GM23338 (cell line): ENCODE measurements around the gene CEP70. TPM values are rescaled to one million over a fixed set of nuclear protein-coding genes. Genes with fewer than 3 reads are reported as not detected.

Experiments
- ATAC-seq: fragments of 200-7000 bp; cut with Tn5 transposase; 3 replicates; pipeline ENCODE4 v1.9.1; 2020
- DNase-seq: peaks from one replicate; pipeline ENCODE4 v3.0.0-alpha.2; 2015; ENCODE audit warnings: low spot score
- H2AFZ ChIP-seq: fragments of 200-600 bp; sonication (generic); 2 replicates; pipeline ENCODE4 v1.8.0; 2016; ENCODE audit warnings: antibody characterized with exemption, mild to moderate bottlenecking, moderate library complexity
- H3F3A ChIP-seq: fragments of 200-600 bp; sonication (generic); replicated peaks from 2 replicates; pipeline ENCODE4 v1.8.0; 2017; ENCODE audit warnings: antibody characterized with exemption, mixed run types, low read depth
- H3K27ac ChIP-seq: fragments of 200-600 bp; sonication (generic); 2 replicates; pipeline ENCODE4 v1.6.1; 2016; ENCODE audit warnings: low read depth
- H3K27me3 ChIP-seq: fragments of 200-600 bp; sonication (generic); 2 replicates; pipeline ENCODE4 v1.8.0; 2016; ENCODE audit warnings: mild to moderate bottlenecking, mixed run types, moderate library complexity; ENCODE audit not compliant: insufficient read depth
- H3K36me3 ChIP-seq: fragments of 200-600 bp; sonication (generic); 2 replicates; pipeline ENCODE4 v1.8.0; 2016; ENCODE audit warnings: mild to moderate bottlenecking; ENCODE audit not compliant: insufficient read depth
- H3K4me1 ChIP-seq: fragments of 200-600 bp; sonication (generic); 2 replicates; pipeline ENCODE4 v1.8.0; 2016; ENCODE audit warnings: mild to moderate bottlenecking, moderate library complexity; ENCODE audit not compliant: insufficient read depth
- H3K4me2 ChIP-seq: fragments of 200-600 bp; sonication (generic); 2 replicates; pipeline ENCODE4 v1.7.1; 2017; ENCODE audit warnings: mixed run types
- H3K4me3 ChIP-seq: fragments of 200-600 bp; sonication (generic); 2 replicates; pipeline ENCODE4 v1.6.1; 2016; ENCODE audit warnings: mixed run types
- H3K79me2 ChIP-seq: fragments of 200-600 bp; sonication (generic); replicated peaks from 2 replicates; pipeline ENCODE4 v1.8.0; 2017; ENCODE audit warnings: mild to moderate bottlenecking; ENCODE audit not compliant: insufficient read depth
- H3K9me2 ChIP-seq: fragments of 200-600 bp; sonication (generic); 2 replicates; pipeline ENCODE4 v1.8.0; 2017; ENCODE audit not compliant: insufficient read depth
- H4K20me1 ChIP-seq: fragments of 200-600 bp; sonication (generic); replicated peaks from 2 replicates; pipeline ENCODE4 v1.8.0; 2017; ENCODE audit warnings: mild to moderate bottlenecking; ENCODE audit not compliant: insufficient read depth
- H3K27ac Mint-ChIP-seq: 2 replicates; pipeline ENCODE4 v1.8.0; 2020; ENCODE audit warnings: inconsistent platforms, mild to moderate bottlenecking, moderate library complexity, mixed read lengths
- H3K27me3 Mint-ChIP-seq: 3 replicates; pipeline ENCODE4 v1.8.0; 2022; ENCODE audit warnings: low read depth, mild to moderate bottlenecking, moderate library complexity, mixed read lengths, inconsistent platforms; ENCODE audit not compliant: insufficient read depth, poor library complexity
- H3K36me3 Mint-ChIP-seq: 3 replicates; pipeline ENCODE4 v1.8.0; 2021; ENCODE audit warnings: low read depth, mild to moderate bottlenecking, inconsistent platforms, moderate library complexity, mixed read lengths
- H3K4me1 Mint-ChIP-seq: 3 replicates; pipeline ENCODE4 v1.8.0; 2020; ENCODE audit warnings: mild to moderate bottlenecking, inconsistent platforms, mixed read lengths
- H3K4me3 Mint-ChIP-seq: 3 replicates; pipeline ENCODE4 v1.8.0; 2021; ENCODE audit warnings: moderate library complexity, mild to moderate bottlenecking, inconsistent platforms, mixed read lengths
- H3K9me3 Mint-ChIP-seq: 3 replicates; pipeline ENCODE4 v1.8.0; 2020; ENCODE audit warnings: moderate library complexity, mild to moderate bottlenecking, inconsistent platforms, mixed read lengths
- CREB1 ChIP-seq: fragments of 250-450 bp; sonication (Bioruptor Pico); IDR thresholded peaks from 2 replicates; pipeline ENCODE4 v1.5.0; 2020; ENCODE audit warnings: low read depth, mild to moderate bottlenecking, moderate library complexity
- EZH2 ChIP-seq: fragments of 200-600 bp; sonication (generic); IDR thresholded peaks from one replicate; pipeline ENCODE4 v1.8.0; 2017; ENCODE audit warnings: antibody characterized with exemption, mild to moderate bottlenecking, low read depth; ENCODE audit not compliant: unreplicated experiment
- JUNB ChIP-seq: IDR thresholded peaks from one replicate; pipeline ENCODE4 v1.6.1; 2016; ENCODE audit warnings: antibody characterized with exemption; ENCODE audit not compliant: unreplicated experiment
- NANOG ChIP-seq: IDR thresholded peaks from 2 replicates; pipeline ENCODE4 v1.6.1; 2016; ENCODE audit warnings: antibody characterized with exemption, borderline replicate concordance
- POLR2AphosphoS5 ChIP-seq: IDR thresholded peaks from 2 replicates; pipeline ENCODE4 v1.6.1; 2016; ENCODE audit warnings: antibody characterized with exemption, low read depth
- REST ChIP-seq: IDR thresholded peaks from one replicate; pipeline ENCODE4 v1.6.1; 2018; ENCODE audit warnings: antibody characterized with exemption; ENCODE audit not compliant: unreplicated experiment
- STAT1 ChIP-seq: IDR thresholded peaks from one replicate; pipeline ENCODE4 v1.6.1; 2016; ENCODE audit warnings: antibody characterized with exemption; ENCODE audit not compliant: unreplicated experiment
- ZNF114 ChIP-seq: fragments of 250-450 bp; sonication (Bioruptor Pico); IDR thresholded peaks from 2 replicates; pipeline ENCODE4 v1.5.0; 2020; ENCODE audit warnings: mild to moderate bottlenecking, moderate library complexity
- ZNF331 ChIP-seq: fragments of 250-450 bp; sonication (Bioruptor Pico); IDR thresholded peaks from 2 replicates; pipeline ENCODE4 v1.5.0; 2020; ENCODE audit warnings: low read depth, mild to moderate bottlenecking, moderate library complexity
- polyA plus RNA-seq: library from polyadenylated mRNA; unstranded; fragments of >200 nt; fragmentation: Nextera tagmentation; extraction: Ambion mirVana; gene quantifications from 2 replicates; pipeline ENCODE4 v1.2.1, GENCODE V29; 2016
- total RNA-seq: library from RNA; depleted of rRNA; stranded (reverse); fragments of >200 nt; shearing (Covaris generic); gene quantifications from 2 replicates; pipeline ENCODE4 v1.2.3, GENCODE V29; 2014
- TF ChIP-seq, protein P1 (sequence below): IDR thresholded peaks from 2 replicates; pipeline ENCODE4 v1.6.1; 2016; ENCODE audit warnings: antibody characterized with exemption
- TF ChIP-seq, protein P2 (sequence below), 2 experiments: fragments of 200-600 bp in 1 of 2; sonication (generic) in 1 of 2; conservative IDR thresholded peaks; 2 replicates each; pipeline versions ENCODE4 v1.5.1 to v1.6.1; 2016 to 2017; ENCODE audit warnings: antibody characterized with exemption in 2 of 2, low read depth in 2 of 2, mild to moderate bottlenecking in 2 of 2, moderate library complexity in 1 of 2
- TF ChIP-seq, protein P3 (sequence below): fragments of 250-450 bp; sonication (Bioruptor Pico); IDR thresholded peaks from 2 replicates; pipeline ENCODE4 v1.5.0; 2020; ENCODE audit warnings: mild to moderate bottlenecking, moderate library complexity

Gene CEP70
- total and polyA plus RNA-seq, 2 experiments from 2014 or later = 28.8 to 31.4 TPM

DNA sequence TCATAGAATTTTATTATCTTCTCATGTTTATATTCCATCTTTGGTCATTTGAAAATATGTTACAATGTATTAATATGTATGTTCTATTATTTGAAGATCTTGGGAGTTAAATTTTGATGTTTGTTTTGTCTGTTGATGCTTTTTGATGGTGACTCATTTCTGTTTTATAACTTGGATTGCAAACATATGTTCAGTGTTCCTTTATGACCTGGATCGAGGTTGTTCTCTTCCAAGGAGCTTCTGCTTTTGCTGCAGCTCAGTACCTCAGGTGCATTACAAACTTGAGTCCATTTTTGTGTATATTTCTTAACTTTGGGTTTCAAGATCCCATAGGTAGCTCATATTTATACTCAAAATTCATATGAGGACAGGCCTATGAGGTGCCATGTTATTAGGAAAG, 122.6 kb downstream of the CEP70 start (continued):
- TF ChIP-seq CREB1 (CRISPR knock-in tag) (no peak), ZNF331 (no peak), POLR2AphosphoS5 (no peak), NANOG (no peak), REST (no peak), JUNB (no peak)
- TF ChIP-seq, protein P1, sequence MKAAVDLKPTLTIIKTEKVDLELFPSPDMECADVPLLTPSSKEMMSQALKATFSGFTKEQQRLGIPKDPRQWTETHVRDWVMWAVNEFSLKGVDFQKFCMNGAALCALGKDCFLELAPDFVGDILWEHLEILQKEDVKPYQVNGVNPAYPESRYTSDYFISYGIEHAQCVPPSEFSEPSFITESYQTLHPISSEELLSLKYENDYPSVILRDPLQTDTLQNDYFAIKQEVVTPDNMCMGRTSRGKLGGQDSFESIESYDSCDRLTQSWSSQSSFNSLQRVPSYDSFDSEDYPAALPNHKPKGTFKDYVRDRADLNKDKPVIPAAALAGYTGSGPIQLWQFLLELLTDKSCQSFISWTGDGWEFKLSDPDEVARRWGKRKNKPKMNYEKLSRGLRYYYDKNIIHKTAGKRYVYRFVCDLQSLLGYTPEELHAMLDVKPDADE = no peak

- Mint-ChIP-seq H3K27ac (no peak overlapping the region), H3K4me1 (peaks cover 6% of the 10 kb centered on the region; the same call in 2 of the 3 replicates), H3K36me3 (no peaks in the 10 kb centered on the region; the same call in 2 of the 3 replicates), H3K9me3 (no peaks in the 10 kb centered on the region), H3K4me3 (no peak overlapping the region), H3K27me3 (no peaks in the 10 kb centered on the region)
- no peaks in the 10 kb centered on the region for H3K9me2 ChIP-seq
- 0 out of 2 replicates have a peak, but pooled peaks cover 3% of the 10 kb centered on the region for H4K20me1 ChIP-seq
- DNase-seq = no peak
- H3K36me3 ChIP-seq = no peaks in the 10 kb centered on the region
- H3K27ac ChIP-seq = no peak overlapping the region
- H2AFZ ChIP-seq = no peak overlapping the region
- H3K4me3 ChIP-seq = no peak overlapping the region
- no peaks in the 10 kb centered on the region for H3F3A ChIP-seq
- no peak overlapping the region for H3K4me2 ChIP-seq
- H3K27me3 ChIP-seq = no peaks in the 10 kb centered on the region
- ATAC-seq = no peak
- H3K79me2 ChIP-seq = no peaks in the 10 kb centered on the region
- H3K4me1 ChIP-seq = no peaks in the 10 kb centered on the region
- TF ChIP-seq CREB1 (CRISPR knock-in tag) (no peak), STAT1 (no peak), NANOG (no peak), EZH2 (no peak), ZNF114 (CRISPR knock-in tag) (no peak), JUNB (no peak), POLR2AphosphoS5 (no peak)
- TF ChIP-seq, protein P2, sequence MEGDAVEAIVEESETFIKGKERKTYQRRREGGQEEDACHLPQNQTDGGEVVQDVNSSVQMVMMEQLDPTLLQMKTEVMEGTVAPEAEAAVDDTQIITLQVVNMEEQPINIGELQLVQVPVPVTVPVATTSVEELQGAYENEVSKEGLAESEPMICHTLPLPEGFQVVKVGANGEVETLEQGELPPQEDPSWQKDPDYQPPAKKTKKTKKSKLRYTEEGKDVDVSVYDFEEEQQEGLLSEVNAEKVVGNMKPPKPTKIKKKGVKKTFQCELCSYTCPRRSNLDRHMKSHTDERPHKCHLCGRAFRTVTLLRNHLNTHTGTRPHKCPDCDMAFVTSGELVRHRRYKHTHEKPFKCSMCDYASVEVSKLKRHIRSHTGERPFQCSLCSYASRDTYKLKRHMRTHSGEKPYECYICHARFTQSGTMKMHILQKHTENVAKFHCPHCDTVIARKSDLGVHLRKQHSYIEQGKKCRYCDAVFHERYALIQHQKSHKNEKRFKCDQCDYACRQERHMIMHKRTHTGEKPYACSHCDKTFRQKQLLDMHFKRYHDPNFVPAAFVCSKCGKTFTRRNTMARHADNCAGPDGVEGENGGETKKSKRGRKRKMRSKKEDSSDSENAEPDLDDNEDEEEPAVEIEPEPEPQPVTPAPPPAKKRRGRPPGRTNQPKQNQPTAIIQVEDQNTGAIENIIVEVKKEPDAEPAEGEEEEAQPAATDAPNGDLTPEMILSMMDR (conservative IDR thresholded peaks at IDR 0.05; ENCODE audit: low read depth in 2 of 2) = no peak
- TF ChIP-seq, protein P1 = no peak
- TF ChIP-seq, protein P3, sequence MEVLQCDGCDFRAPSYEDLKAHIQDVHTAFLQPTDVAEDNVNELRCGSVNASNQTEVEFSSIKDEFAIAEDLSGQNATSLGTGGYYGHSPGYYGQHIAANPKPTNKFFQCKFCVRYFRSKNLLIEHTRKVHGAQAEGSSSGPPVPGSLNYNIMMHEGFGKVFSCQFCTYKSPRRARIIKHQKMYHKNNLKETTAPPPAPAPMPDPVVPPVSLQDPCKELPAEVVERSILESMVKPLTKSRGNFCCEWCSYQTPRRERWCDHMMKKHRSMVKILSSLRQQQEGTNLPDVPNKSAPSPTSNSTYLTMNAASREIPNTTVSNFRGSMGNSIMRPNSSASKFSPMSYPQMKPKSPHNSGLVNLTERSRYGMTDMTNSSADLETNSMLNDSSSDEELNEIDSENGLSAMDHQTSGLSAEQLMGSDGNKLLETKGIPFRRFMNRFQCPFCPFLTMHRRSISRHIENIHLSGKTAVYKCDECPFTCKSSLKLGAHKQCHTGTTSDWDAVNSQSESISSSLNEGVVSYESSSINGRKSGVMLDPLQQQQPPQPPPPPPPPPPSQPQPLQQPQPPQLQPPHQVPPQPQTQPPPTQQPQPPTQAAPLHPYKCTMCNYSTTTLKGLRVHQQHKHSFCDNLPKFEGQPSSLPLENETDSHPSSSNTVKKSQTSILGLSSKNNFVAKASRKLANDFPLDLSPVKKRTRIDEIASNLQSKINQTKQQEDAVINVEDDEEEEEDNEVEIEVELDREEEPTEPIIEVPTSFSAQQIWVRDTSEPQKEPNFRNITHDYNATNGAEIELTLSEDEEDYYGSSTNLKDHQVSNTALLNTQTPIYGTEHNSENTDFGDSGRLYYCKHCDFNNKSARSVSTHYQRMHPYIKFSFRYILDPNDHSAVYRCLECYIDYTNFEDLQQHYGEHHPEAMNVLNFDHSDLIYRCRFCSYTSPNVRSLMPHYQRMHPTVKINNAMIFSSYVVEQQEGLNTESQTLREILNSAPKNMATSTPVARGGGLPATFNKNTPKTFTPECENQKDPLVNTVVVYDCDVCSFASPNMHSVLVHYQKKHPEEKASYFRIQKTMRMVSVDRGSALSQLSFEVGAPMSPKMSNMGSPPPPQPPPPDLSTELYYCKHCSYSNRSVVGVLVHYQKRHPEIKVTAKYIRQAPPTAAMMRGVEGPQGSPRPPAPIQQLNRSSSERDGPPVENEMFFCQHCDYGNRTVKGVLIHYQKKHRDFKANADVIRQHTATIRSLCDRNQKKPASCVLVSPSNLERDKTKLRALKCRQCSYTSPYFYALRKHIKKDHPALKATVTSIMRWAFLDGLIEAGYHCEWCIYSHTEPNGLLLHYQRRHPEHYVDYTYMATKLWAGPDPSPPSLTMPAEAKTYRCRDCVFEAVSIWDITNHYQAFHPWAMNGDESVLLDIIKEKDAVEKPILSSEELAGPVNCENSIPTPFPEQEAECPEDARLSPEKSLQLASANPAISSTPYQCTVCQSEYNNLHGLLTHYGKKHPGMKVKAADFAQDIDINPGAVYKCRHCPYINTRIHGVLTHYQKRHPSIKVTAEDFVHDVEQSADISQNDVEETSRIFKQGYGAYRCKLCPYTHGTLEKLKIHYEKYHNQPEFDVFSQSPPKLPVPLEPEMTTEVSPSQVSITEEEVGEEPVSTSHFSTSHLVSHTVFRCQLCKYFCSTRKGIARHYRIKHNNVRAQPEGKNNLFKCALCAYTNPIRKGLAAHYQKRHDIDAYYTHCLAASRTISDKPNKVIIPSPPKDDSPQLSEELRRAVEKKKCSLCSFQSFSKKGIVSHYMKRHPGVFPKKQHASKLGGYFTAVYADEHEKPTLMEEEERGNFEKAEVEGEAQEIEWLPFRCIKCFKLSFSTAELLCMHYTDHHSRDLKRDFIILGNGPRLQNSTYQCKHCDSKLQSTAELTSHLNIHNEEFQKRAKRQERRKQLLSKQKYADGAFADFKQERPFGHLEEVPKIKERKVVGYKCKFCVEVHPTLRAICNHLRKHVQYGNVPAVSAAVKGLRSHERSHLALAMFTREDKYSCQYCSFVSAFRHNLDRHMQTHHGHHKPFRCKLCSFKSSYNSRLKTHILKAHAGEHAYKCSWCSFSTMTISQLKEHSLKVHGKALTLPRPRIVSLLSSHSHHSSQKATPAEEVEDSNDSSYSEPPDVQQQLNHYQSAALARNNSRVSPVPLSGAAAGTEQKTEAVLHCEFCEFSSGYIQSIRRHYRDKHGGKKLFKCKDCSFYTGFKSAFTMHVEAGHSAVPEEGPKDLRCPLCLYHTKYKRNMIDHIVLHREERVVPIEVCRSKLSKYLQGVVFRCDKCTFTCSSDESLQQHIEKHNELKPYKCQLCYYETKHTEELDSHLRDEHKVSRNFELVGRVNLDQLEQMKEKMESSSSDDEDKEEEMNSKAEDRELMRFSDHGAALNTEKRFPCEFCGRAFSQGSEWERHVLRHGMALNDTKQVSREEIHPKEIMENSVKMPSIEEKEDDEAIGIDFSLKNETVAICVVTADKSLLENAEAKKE (CRISPR knock-in tag) = no peak
These were observed 123.4 kb downstream of the CEP70 start for GRCh38 chr3:138470687-138471086.
